Liver (tissue), 9 donors: ENCODE results near the gene RIIAD1. TPM values are rescaled to one million over a fixed set of nuclear protein-coding genes. Genes with fewer than 3 reads are reported as not detected.
A peak's percentile ranks its signal among the peaks of the same experiment; 100 is the strongest.

Source experiments
- DNase-seq: peaks from one replicate; pipeline ENCODE4 v3.0.0-alpha.2; 2017; ENCODE audit warnings: low spot score
- H3K27ac ChIP-seq, 2 donors: one replicate each; pipeline ENCODE4 v1.7.0; 2013; ENCODE audit warnings: inconsistent platforms in 2 of 2, low read length in 2 of 2, control low read depth in 1 of 2, low read depth in 1 of 2, mild to moderate bottlenecking in 1 of 2
- H3K27me3 ChIP-seq, 4 donors: one replicate each; pipeline versions ENCODE4 v1.6.1 to v1.7.0; 2013; ENCODE audit warnings: low read length in 3 of 4, inconsistent platforms in 1 of 4, mild to moderate bottlenecking in 1 of 4, moderate library complexity in 1 of 4; ENCODE audit not compliant: control insufficient read depth in 4 of 4, insufficient read depth in 4 of 4
- H3K36me3 ChIP-seq, 4 donors: one replicate each; pipeline versions ENCODE4 v1.6.1 to v1.7.0; 2013; ENCODE audit warnings: low read length in 3 of 4, mild to moderate bottlenecking in 3 of 4, low read depth in 1 of 4, moderate library complexity in 1 of 4; ENCODE audit not compliant: control insufficient read depth in 4 of 4, insufficient read depth in 3 of 4
- H3K4me1 ChIP-seq, 4 donors: one replicate each; pipeline versions ENCODE4 v1.6.1 to v1.7.0; 2013; ENCODE audit warnings: low read length in 3 of 4, mild to moderate bottlenecking in 3 of 4, moderate library complexity in 1 of 4; ENCODE audit not compliant: control insufficient read depth in 4 of 4, insufficient read depth in 4 of 4
- H3K4me3 ChIP-seq, 3 donors: one replicate each; pipeline versions ENCODE4 v1.6.1 to v1.7.0; 2013; ENCODE audit warnings: low read length in 3 of 3, control low read depth in 1 of 3, low read depth in 1 of 3, mild to moderate bottlenecking in 1 of 3
- H3K9ac ChIP-seq, 2 donors: one replicate each; pipeline ENCODE4 v1.7.0; 2013; ENCODE audit warnings: low read length in 2 of 2, mild to moderate bottlenecking in 2 of 2, moderate library complexity in 2 of 2, control low read depth in 1 of 2, low read depth in 1 of 2
- H3K9me3 ChIP-seq, 4 donors: one replicate each; pipeline versions ENCODE4 v1.6.1 to v1.7.0; 2013; ENCODE audit warnings: low read length in 3 of 4; ENCODE audit not compliant: control insufficient read depth in 4 of 4
- ATF3 ChIP-seq: IDR thresholded peaks from 2 replicates; pipeline ENCODE4 v1.6.1; 2016; ENCODE audit warnings: antibody characterized with exemption
- CTCF ChIP-seq: fragments of 150-350 bp; IDR thresholded peaks from 2 replicates; pipeline ENCODE4 v1.5.1; 2017; ENCODE audit warnings: improper control_type of control experiment, low read depth, low read length; ENCODE audit not compliant: missing input control
- EGR1 ChIP-seq, 2 donors: IDR thresholded peaks; 2 replicates each; pipeline ENCODE4 v1.6.1; 2016 to 2018; ENCODE audit warnings: antibody characterized with exemption in 2 of 2, low read depth in 2 of 2
- FOXA1 ChIP-seq: IDR thresholded peaks from 2 replicates; pipeline ENCODE4 v1.6.1; 2016; ENCODE audit warnings: antibody characterized with exemption
- FOXA2 ChIP-seq: IDR thresholded peaks from 2 replicates; pipeline ENCODE4 v1.6.1; 2016; ENCODE audit warnings: antibody characterized with exemption
- GABPA ChIP-seq, 2 donors: IDR thresholded peaks in 1 of 2; conservative IDR thresholded peaks in 1 of 2; 2 replicates each; pipeline ENCODE4 v1.6.1; 2016; ENCODE audit warnings: antibody characterized with exemption in 2 of 2, mild to moderate bottlenecking in 1 of 2, moderate library complexity in 1 of 2
- HNF4A ChIP-seq, 2 donors: conservative IDR thresholded peaks; 2 replicates each; pipeline ENCODE4 v1.6.1; 2016; ENCODE audit warnings: antibody characterized with exemption in 2 of 2, mild to moderate bottlenecking in 2 of 2
- HNF4G ChIP-seq: IDR thresholded peaks from 2 replicates; pipeline ENCODE4 v1.6.1; 2016; ENCODE audit warnings: antibody characterized with exemption
- JUND ChIP-seq, 2 donors: IDR thresholded peaks; 2 replicates each; pipeline ENCODE4 v1.6.1; 2016; ENCODE audit warnings: antibody characterized with exemption in 2 of 2
- NR2F2 ChIP-seq: IDR thresholded peaks from 2 replicates; pipeline ENCODE4 v1.6.1; 2016; ENCODE audit warnings: antibody characterized with exemption
- RAD21 ChIP-seq, 2 donors: IDR thresholded peaks; 2 replicates each; pipeline ENCODE4 v1.6.1; 2016; ENCODE audit warnings: antibody characterized with exemption in 2 of 2, mild to moderate bottlenecking in 2 of 2
- SP1 ChIP-seq: IDR thresholded peaks from 2 replicates; pipeline ENCODE4 v1.6.1; 2018; ENCODE audit warnings: antibody characterized with exemption, mild to moderate bottlenecking
- TAF1 ChIP-seq: conservative IDR thresholded peaks from 2 replicates; pipeline ENCODE4 v1.6.1; 2016; ENCODE audit warnings: antibody characterized with exemption, mild to moderate bottlenecking
- YY1 ChIP-seq: IDR thresholded peaks from 2 replicates; pipeline ENCODE4 v1.6.1; 2016; ENCODE audit warnings: antibody characterized with exemption, mild to moderate bottlenecking
- WGBS: extraction: QIAGEN DNeasy Blood & Tissue Kit; methylation state at CpG from one replicate; pipeline ENCODE4 v1.1.7; 2013; 5-methylcytosine and 5-hydroxymethylcytosine counted together
- polyA plus RNA-seq, 2 donors: library from polyadenylated mRNA; stranded (reverse) in 1 of 2; unstranded in 1 of 2; fragments of 200-250 nt in 1 of 2; fragments of >200 nt in 1 of 2; fragmentation: Nextera tagmentation in 1 of 2; extraction: Ambion mirVana in 1 of 2; gene quantifications; one replicate each; pipeline versions ENCODE4 v1.2.1 to v1.2.3, GENCODE V29; 2013 to 2015
- total RNA-seq, 2 donors: library from RNA; depleted of rRNA; stranded (reverse); fragments of >200 nt; gene quantifications; one replicate each; pipeline ENCODE4 v1.2.3, GENCODE V29; 2014
- TF ChIP-seq, protein P1 (sequence below): IDR thresholded peaks from 2 replicates; pipeline ENCODE4 v1.6.1; 2016; ENCODE audit warnings: antibody characterized with exemption, mild to moderate bottlenecking
- TF ChIP-seq, protein P2 (sequence below): IDR thresholded peaks from 2 replicates; pipeline ENCODE4 v1.6.1; 2016; ENCODE audit warnings: antibody characterized with exemption
- TF ChIP-seq, protein P3 (sequence below): IDR thresholded peaks from 2 replicates; pipeline ENCODE4 v1.6.1; 2016; ENCODE audit warnings: antibody characterized with exemption
- donor health status: healthy.
- donor health status: healthy.
- donor health status: healthy.
- donor health status: healthy.
- donor health status: healthy.

RIIAD1 gene
- total and polyA plus RNA-seq, 4 donors, result not detected

- 68% methylated on average over 19 of the region's 19 CpGs for WGBS
- no peak overlapping the region for H3K9ac ChIP-seq
Observed at GRCh38 chr1:151728151-151729054, 7.1 kb downstream of the RIIAD1 start.

GRCh38 chr1:151729157-151729965 is 8.0 kb downstream of the RIIAD1 start:
- no peak for DNase-seq
- WGBS, result 67% methylated on average over 10 of the region's 10 CpGs
- TF ChIP-seq ATF3 (no peak), JUND (IDR thresholded peaks at IDR 0.05) (no peak), RAD21 (IDR thresholded peaks at IDR 0.05) (no peak), FOXA1 (no peak), HNF4A (conservative IDR thresholded peaks at IDR 0.05) (no peak), SP1 (peak; percentile 7), FOXA2 (no peak)
- TF ChIP-seq, protein P1, sequence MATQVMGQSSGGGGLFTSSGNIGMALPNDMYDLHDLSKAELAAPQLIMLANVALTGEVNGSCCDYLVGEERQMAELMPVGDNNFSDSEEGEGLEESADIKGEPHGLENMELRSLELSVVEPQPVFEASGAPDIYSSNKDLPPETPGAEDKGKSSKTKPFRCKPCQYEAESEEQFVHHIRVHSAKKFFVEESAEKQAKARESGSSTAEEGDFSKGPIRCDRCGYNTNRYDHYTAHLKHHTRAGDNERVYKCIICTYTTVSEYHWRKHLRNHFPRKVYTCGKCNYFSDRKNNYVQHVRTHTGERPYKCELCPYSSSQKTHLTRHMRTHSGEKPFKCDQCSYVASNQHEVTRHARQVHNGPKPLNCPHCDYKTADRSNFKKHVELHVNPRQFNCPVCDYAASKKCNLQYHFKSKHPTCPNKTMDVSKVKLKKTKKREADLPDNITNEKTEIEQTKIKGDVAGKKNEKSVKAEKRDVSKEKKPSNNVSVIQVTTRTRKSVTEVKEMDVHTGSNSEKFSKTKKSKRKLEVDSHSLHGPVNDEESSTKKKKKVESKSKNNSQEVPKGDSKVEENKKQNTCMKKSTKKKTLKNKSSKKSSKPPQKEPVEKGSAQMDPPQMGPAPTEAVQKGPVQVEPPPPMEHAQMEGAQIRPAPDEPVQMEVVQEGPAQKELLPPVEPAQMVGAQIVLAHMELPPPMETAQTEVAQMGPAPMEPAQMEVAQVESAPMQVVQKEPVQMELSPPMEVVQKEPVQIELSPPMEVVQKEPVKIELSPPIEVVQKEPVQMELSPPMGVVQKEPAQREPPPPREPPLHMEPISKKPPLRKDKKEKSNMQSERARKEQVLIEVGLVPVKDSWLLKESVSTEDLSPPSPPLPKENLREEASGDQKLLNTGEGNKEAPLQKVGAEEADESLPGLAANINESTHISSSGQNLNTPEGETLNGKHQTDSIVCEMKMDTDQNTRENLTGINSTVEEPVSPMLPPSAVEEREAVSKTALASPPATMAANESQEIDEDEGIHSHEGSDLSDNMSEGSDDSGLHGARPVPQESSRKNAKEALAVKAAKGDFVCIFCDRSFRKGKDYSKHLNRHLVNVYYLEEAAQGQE, result no peak

More at GRCh38 chr1:151728151-151729054, 7.1 kb downstream of the RIIAD1 start:
- H3K27me3 ChIP-seq, result no peaks in the 10 kb centered on the region
- no peak for DNase-seq
- H3K36me3 ChIP-seq, result no peaks in the 10 kb centered on the region
- H3K9me3 ChIP-seq, result no peaks in the 10 kb centered on the region
- TF ChIP-seq HNF4G, result no peak
- no peak for TF ChIP-seq HNF4A (conservative IDR thresholded peaks at IDR 0.05)
- TF ChIP-seq EGR1 (IDR thresholded peaks at IDR 0.05; ENCODE audit: low read depth in 2 of 2), result no peak
- H3K27ac ChIP-seq, result no peak overlapping the region
- peaks cover 0 to 5% (median 0%) of the 10 kb centered on the region in 4 donors for H3K4me1 ChIP-seq
- no peak overlapping the region for H3K4me3 ChIP-seq

DNA sequence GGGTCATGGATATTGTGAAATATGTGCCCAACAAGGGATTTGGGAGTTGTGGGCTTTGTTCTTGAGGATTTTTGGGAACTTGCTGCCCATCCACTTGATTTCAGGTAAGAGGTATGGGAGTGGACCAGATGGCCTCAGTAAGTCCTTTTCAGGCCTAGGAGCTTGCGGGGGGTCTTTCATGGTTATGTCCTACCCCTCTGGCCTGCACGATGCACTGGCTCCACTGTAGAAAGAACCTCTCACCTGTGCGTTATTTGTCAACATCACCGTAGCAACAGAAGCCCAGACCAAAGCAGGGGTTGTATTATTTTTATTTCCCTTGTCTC is 8.6 kb downstream of the RIIAD1 start:
- no peak for DNase-seq
- H3K4me3 ChIP-seq, result no peak overlapping the region
- no peaks in the 10 kb centered on the region for H3K9me3 ChIP-seq
- peaks cover 0 to 7% (median 0%) of the 10 kb centered on the region in 4 donors for H3K4me1 ChIP-seq
- H3K27ac ChIP-seq, result no peak overlapping the region
- no peak overlapping the region for H3K9ac ChIP-seq
- WGBS, result 83% methylated on average over 4 of the region's 4 CpGs
- no peaks in the 10 kb centered on the region for H3K27me3 ChIP-seq
- H3K36me3 ChIP-seq, result no peaks in the 10 kb centered on the region
- no peak for TF ChIP-seq NR2F2
- TF ChIP-seq EGR1 (IDR thresholded peaks at IDR 0.05; ENCODE audit: low read depth in 2 of 2), result no peak
- no peak for TF ChIP-seq SP1
- TF ChIP-seq, protein P2, sequence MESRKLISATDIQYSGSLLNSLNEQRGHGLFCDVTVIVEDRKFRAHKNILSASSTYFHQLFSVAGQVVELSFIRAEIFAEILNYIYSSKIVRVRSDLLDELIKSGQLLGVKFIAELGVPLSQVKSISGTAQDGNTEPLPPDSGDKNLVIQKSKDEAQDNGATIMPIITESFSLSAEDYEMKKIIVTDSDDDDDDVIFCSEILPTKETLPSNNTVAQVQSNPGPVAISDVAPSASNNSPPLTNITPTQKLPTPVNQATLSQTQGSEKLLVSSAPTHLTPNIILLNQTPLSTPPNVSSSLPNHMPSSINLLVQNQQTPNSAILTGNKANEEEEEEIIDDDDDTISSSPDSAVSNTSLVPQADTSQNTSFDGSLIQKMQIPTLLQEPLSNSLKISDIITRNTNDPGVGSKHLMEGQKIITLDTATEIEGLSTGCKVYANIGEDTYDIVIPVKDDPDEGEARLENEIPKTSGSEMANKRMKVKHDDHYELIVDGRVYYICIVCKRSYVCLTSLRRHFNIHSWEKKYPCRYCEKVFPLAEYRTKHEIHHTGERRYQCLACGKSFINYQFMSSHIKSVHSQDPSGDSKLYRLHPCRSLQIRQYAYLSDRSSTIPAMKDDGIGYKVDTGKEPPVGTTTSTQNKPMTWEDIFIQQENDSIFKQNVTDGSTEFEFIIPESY, result no peak
- TF ChIP-seq CTCF, result no peak
- TF ChIP-seq YY1, result no peak
- no peak for TF ChIP-seq FOXA1
- no peak for TF ChIP-seq TAF1
- TF ChIP-seq RAD21 (IDR thresholded peaks at IDR 0.05), result no peak
- no peak for TF ChIP-seq HNF4A (conservative IDR thresholded peaks at IDR 0.05)
- no peak for TF ChIP-seq FOXA2
- no peak for TF ChIP-seq GABPA (IDR thresholded peaks at IDR 0.05 in 1 of 2, conservative IDR thresholded peaks at IDR 0.05 in 1 of 2)
- no peak for TF ChIP-seq ATF3
- TF ChIP-seq, protein P3, sequence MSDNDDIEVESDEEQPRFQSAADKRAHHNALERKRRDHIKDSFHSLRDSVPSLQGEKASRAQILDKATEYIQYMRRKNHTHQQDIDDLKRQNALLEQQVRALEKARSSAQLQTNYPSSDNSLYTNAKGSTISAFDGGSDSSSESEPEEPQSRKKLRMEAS, result no peak
- no peak for TF ChIP-seq HNF4G

More at GRCh38 chr1:151729157-151729965, 8.0 kb downstream of the RIIAD1 start:
- no peak overlapping the region for H3K9ac ChIP-seq
- H3K9me3 ChIP-seq, result no peaks in the 10 kb centered on the region
- no peak overlapping the region for H3K4me3 ChIP-seq
- H3K27ac ChIP-seq, result no peak overlapping the region
- H3K27me3 ChIP-seq, result no peaks in the 10 kb centered on the region
- peaks cover 0 to 5% (median 0%) of the 10 kb centered on the region in 4 donors for H3K4me1 ChIP-seq
- H3K36me3 ChIP-seq, result no peaks in the 10 kb centered on the region
